Thoracic aorta (tissue), 2 donors: Measurements from ENCODE around the gene SLAMF8. TPM values are rescaled to one million over a fixed set of nuclear protein-coding genes. Genes with fewer than 3 reads are reported as not detected.

Source experiments
- ATAC-seq: fragments of 150-250 bp; one replicate; pipeline ENCODE4 v1.8.0; 2017; ENCODE audit warnings: low read depth; ENCODE audit not compliant: insufficient number of reproducible peaks, low FRiP score
- DNase-seq: peaks from one replicate; pipeline ENCODE4 v3.0.0-alpha.2; 2020; ENCODE audit warnings: low spot score
- H3K27ac ChIP-seq, 2 donors: fragments of 200-600 bp; sonication (generic); 1 replicate in 1 of 2; 2 replicates in 1 of 2; pipeline ENCODE4 v1.5.1; 2016; ENCODE audit warnings: mild to moderate bottlenecking in 2 of 2, moderate library complexity in 2 of 2
- H3K27me3 ChIP-seq: fragments of 200-600 bp; sonication (generic); replicated peaks from 2 replicates; pipeline ENCODE4 v1.6.0; 2016; ENCODE audit warnings: mild to moderate bottlenecking; ENCODE audit not compliant: insufficient read depth
- H3K36me3 ChIP-seq: fragments of 200-600 bp; sonication (generic); one replicate; pipeline ENCODE4 v1.5.1; 2016
- H3K4me1 ChIP-seq, 2 donors: fragments of 200-600 bp; sonication (generic); 1 replicate in 1 of 2; 2 replicates in 1 of 2; pipeline versions ENCODE4 v1.5.1 to v1.6.0; 2016; ENCODE audit warnings: low read depth in 2 of 2, mild to moderate bottlenecking in 1 of 2; ENCODE audit not compliant: control insufficient read depth in 1 of 2
- H3K4me3 ChIP-seq: fragments of 200-600 bp; sonication (generic); 2 replicates; pipeline ENCODE4 v1.5.1; 2016; ENCODE audit warnings: mild to moderate bottlenecking
- H3K9me3 ChIP-seq: fragments of 200-600 bp; sonication (generic); 2 replicates; pipeline ENCODE4 v1.5.1; 2016
- CTCF ChIP-seq: fragments of 200-600 bp; sonication (generic); IDR thresholded peaks from one replicate; pipeline ENCODE4 v1.5.1; 2019; ENCODE audit warnings: antibody characterized with exemption
- total RNA-seq, 2 donors: library from RNA; depleted of rRNA; stranded (reverse); fragments of >200 nt; gene quantifications; one replicate each; pipeline versions ENCODE4 v1.1.0 to v1.2.3, GENCODE V29; 2016

SLAMF8 gene
- total RNA-seq, 2 donors from 2014 or later, result 5.6 to 9.9 TPM

DNA sequence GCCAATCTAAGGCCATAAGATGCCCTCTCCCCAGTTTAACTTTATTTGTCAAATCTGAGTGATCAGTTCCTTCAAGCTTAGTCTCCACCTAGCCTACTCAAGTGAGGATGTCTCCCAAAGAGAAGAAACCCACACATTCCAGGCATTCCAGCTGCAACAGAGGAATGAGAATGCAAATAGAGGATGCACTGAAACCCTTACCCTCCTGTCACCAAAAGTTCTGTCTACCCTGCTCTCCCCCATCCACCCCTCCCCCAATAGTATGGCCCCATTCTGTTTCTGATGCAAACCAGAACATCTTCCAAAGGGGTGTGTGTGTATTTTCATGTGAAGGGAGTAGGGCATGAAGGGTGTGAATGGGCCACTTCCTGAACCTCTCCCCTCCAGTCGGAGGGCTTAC, 42.9 kb upstream of the SLAMF8 start:
- DNase-seq, result no peak
- no peaks in the 10 kb centered on the region for H3K27me3 ChIP-seq
- TF ChIP-seq CTCF, result no peak
- H3K36me3 ChIP-seq, result no peaks in the 10 kb centered on the region
- H3K9me3 ChIP-seq, result no peaks in the 10 kb centered on the region
- H3K4me1 ChIP-seq, result peaks cover 5 to 24% of the 10 kb centered on the region in 2 donors
- H3K27ac ChIP-seq, result no peak overlapping the region
- no peak for ATAC-seq
- H3K4me3 ChIP-seq, result no peak overlapping the region

DNA sequence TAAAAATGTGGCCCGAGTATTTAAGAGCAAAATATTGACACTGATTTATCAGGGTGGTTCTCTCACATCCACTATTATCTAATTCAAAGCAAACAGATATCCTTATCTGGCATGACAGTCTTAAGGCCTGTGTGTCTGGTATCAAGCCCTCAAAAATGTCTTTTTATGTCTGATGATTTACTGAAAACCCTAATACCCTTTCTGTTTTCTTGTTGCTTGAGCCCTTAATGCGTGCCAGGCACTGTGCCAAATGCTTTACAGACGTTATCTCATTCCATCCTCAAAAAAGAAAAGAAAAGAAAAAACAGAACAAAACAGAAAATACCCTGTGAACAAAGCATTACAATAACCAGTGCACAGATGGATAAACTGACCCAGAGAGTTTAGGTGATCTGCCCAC, 40.2 kb upstream of the SLAMF8 start:
- no peak for DNase-seq
- H3K36me3 ChIP-seq, result no peaks in the 10 kb centered on the region
- no peak for ATAC-seq
- no peak overlapping the region for H3K4me3 ChIP-seq
- H3K9me3 ChIP-seq, result no peaks in the 10 kb centered on the region
- no peak for TF ChIP-seq CTCF
- H3K4me1 ChIP-seq, result peaks cover 0 to 5% of the 10 kb centered on the region in 2 donors
- H3K27me3 ChIP-seq, result no peaks in the 10 kb centered on the region
- H3K27ac ChIP-seq, result no peak overlapping the region

DNA sequence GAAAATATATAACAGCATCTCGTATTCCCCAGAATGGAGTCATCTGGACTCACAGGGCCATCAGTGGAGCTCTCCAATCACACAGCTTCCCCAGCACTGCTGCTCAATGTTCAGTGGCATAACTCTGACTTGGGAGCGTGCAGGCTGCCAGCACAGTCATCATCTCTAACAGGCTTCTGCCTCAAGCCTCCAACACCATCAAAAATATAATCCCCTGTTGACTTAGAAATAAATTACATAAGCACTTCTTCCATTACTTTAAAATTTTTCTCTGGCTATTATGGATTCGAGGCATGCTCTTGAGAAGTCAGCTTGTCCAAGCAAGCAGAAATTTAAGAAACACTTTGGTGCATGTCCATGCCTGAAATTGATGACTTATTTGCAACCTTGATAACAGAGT, 39.7 kb upstream of the SLAMF8 start:
- no peak for TF ChIP-seq CTCF

GRCh38 chr1:159790237-159790917, 36.3 kb upstream of the SLAMF8 start:
- Histone ChIP-seq H3K36me3 (no peaks in the 10 kb centered on the region), H3K9me3 (no peaks in the 10 kb centered on the region), H3K4me1 (no peaks in the 10 kb centered on the region), H3K27me3 (peaks cover 5% of the 10 kb centered on the region), H3K27ac (no peak overlapping the region), H3K4me3 (no peak overlapping the region)
- ATAC-seq (no peak), DNase-seq (no peak)
- TF ChIP-seq CTCF, result peak; percentile 45

More for the DNA sequence above, 39.7 kb upstream of the SLAMF8 start:
- DNase-seq (no peak), ATAC-seq (no peak)
- peaks cover 0 to under 1% of the 10 kb centered on the region in 2 donors for H3K4me1 ChIP-seq
- H3K27me3 ChIP-seq, result no peaks in the 10 kb centered on the region
- no peaks in the 10 kb centered on the region for H3K9me3 ChIP-seq
- H3K27ac ChIP-seq, result no peak overlapping the region
- H3K4me3 ChIP-seq, result no peak overlapping the region
- no peaks in the 10 kb centered on the region for H3K36me3 ChIP-seq

DNA sequence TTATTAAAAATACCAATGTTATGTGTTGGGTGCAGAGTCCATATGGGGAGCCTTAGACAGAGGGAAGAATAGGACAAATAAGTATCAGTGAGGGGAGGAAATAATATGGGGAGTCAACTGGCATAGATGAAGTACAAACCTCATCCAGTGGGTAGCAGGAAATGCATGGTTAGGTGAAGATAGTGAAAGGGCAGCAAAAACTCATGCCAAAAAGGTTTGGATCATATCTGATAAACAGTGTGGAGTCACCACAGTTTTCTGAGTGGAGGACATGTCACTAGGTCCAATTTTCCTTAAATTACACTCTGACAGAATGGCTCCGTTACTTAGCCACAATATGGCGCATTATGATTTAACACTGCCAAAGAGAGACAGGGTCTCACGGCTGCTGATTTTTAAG, 35.6 kb upstream of the SLAMF8 start:
- no peak overlapping the region for H3K4me3 ChIP-seq
- ATAC-seq, result no peak
- H3K9me3 ChIP-seq, result no peaks in the 10 kb centered on the region
- no peak for DNase-seq
- H3K27ac ChIP-seq, result no peak overlapping the region
- H3K4me1 ChIP-seq, result no peaks in the 10 kb centered on the region
- no peaks in the 10 kb centered on the region for H3K36me3 ChIP-seq
- H3K27me3 ChIP-seq, result peaks cover 5% of the 10 kb centered on the region
- no peak for TF ChIP-seq CTCF
